Measurements from ENCODE around the gene KIF19. TPM values are rescaled to one million over a fixed set of nuclear protein-coding genes. Genes with fewer than 3 reads are reported as not detected.

Gene KIF19
- total RNA-seq, 1 experiment from 2014 or later = not detected

- CTCF ChIA-PET = no interaction called here
- no peak overlapping the region for H3K4me3 ChIP-seq
- no peak overlapping the region for H3K27ac ChIP-seq
- H2AFZ ChIP-seq = no peak overlapping the region
- no peaks in the 10 kb centered on the region for H3K9me2 ChIP-seq (ENCODE audit: insufficient read depth)
- no peak for DNase-seq
- POLR2A ChIA-PET (ENCODE audit: unreplicated experiment) = no interaction called here
- H3K4me1 ChIP-seq (replicated peaks; ENCODE audit: insufficient read depth) = no peaks in the 10 kb centered on the region
- H3K79me2 ChIP-seq (ENCODE audit: low read depth) = no peaks in the 10 kb centered on the region
- no peaks in the 10 kb centered on the region for H4K20me1 ChIP-seq (ENCODE audit: insufficient read depth)
- no peak overlapping the region for H3K4me2 ChIP-seq
- no TSS peak for BruUV-seq (replicated peaks)
- H3K36me3 ChIP-seq (ENCODE audit: low read depth) = no peaks in the 10 kb centered on the region
- H3F3A ChIP-seq (ENCODE audit: insufficient read depth, low read depth) = no peaks in the 10 kb centered on the region
- TF ChIP-seq CTCF (conservative IDR thresholded peaks at IDR 0.05) = no peak
- no peak for TF ChIP-seq EZH2 (IDR thresholded peaks at IDR 0.05; ENCODE audit: low read depth)
- peaks cover 71% of the 10 kb centered on the region for H3K27me3 ChIP-seq (ENCODE audit: insufficient read depth, low read depth)
- intact Hi-C loops (cut with micrococcal nuclease; ENCODE audit: unreplicated experiment) = no loop called here
- H3K9me3 ChIP-seq (ENCODE audit: insufficient read depth, low read depth) = no peaks in the 10 kb centered on the region
Observed at GRCh38 chr17:74332017-74332650, 6.1 kb downstream of the KIF19 start.

GRCh38 chr17:74332763-74333283, 6.8 kb downstream of the KIF19 start:
- no peak overlapping the region for H2AFZ ChIP-seq
- ChIA-PET CTCF (no interaction called here), POLR2A (ENCODE audit: unreplicated experiment) (no interaction called here)
- H3F3A ChIP-seq (ENCODE audit: insufficient read depth, low read depth) = no peaks in the 10 kb centered on the region
- no peaks in the 10 kb centered on the region for H3K9me3 ChIP-seq (ENCODE audit: insufficient read depth, low read depth)
- no peak overlapping the region for H3K27ac ChIP-seq
- BruUV-seq (replicated peaks) = no TSS peak
- no peaks in the 10 kb centered on the region for H3K4me1 ChIP-seq (replicated peaks; ENCODE audit: insufficient read depth)
- H3K9me2 ChIP-seq (ENCODE audit: insufficient read depth) = no peaks in the 10 kb centered on the region
- TF ChIP-seq CTCF (conservative IDR thresholded peaks at IDR 0.05) (no peak), EZH2 (IDR thresholded peaks at IDR 0.05; ENCODE audit: low read depth) (no peak)
- H3K36me3 ChIP-seq (ENCODE audit: low read depth) = no peaks in the 10 kb centered on the region
- H3K4me2 ChIP-seq = no peak overlapping the region
- intact Hi-C loops (cut with micrococcal nuclease; ENCODE audit: unreplicated experiment) = no loop called here
- DNase-seq = no peak
- no peaks in the 10 kb centered on the region for H3K79me2 ChIP-seq (ENCODE audit: low read depth)
- H4K20me1 ChIP-seq (ENCODE audit: insufficient read depth) = no peaks in the 10 kb centered on the region
- peaks cover 74% of the 10 kb centered on the region for H3K27me3 ChIP-seq (ENCODE audit: insufficient read depth, low read depth)
- H3K4me3 ChIP-seq = no peak overlapping the region

- Histone ChIP-seq H3K4me3 (no peak overlapping the region), H2AFZ (no peak overlapping the region), H3K9me2 (ENCODE audit: insufficient read depth) (no peaks in the 10 kb centered on the region), H3F3A (ENCODE audit: insufficient read depth, low read depth) (no peaks in the 10 kb centered on the region), H3K27ac (no peak overlapping the region), H3K79me2 (ENCODE audit: low read depth) (no peaks in the 10 kb centered on the region), H3K27me3 (ENCODE audit: insufficient read depth, low read depth) (peaks cover 89% of the 10 kb centered on the region), H4K20me1 (ENCODE audit: insufficient read depth) (no peaks in the 10 kb centered on the region), H3K9me3 (ENCODE audit: insufficient read depth, low read depth) (no peaks in the 10 kb centered on the region), H3K4me2 (no peak overlapping the region), H3K36me3 (ENCODE audit: low read depth) (no peaks in the 10 kb centered on the region), H3K4me1 (replicated peaks; ENCODE audit: insufficient read depth) (no peaks in the 10 kb centered on the region)
- BruUV-seq (replicated peaks) = no TSS peak
- no peak for TF ChIP-seq EZH2 (IDR thresholded peaks at IDR 0.05; ENCODE audit: low read depth)
- TF ChIP-seq CTCF (conservative IDR thresholded peaks at IDR 0.05) = no peak
- ChIA-PET CTCF (no interaction called here), POLR2A (ENCODE audit: unreplicated experiment) (no interaction called here)
- DNase-seq = no peak
- intact Hi-C loops (cut with micrococcal nuclease; ENCODE audit: unreplicated experiment) = no loop called here
Observed at GRCh38 chr17:74334393-74335039, 8.5 kb downstream of the KIF19 start.
